HPDE6-E6E7 (cell line): ENCODE results near the gene SDK1.
"Not testable (repeated sequence)": the region's sequence is repeated elsewhere in the genome, so short reads cannot be mapped to it uniquely, and the experiment has no call there.

Source experiments
- DNase-seq: peaks from one replicate; pipeline ENCODE4 v3.0.0; 2011; ENCODE audit warnings: missing footprints; ENCODE audit errors: extremely low spot score

Gene SDK1

DNA sequence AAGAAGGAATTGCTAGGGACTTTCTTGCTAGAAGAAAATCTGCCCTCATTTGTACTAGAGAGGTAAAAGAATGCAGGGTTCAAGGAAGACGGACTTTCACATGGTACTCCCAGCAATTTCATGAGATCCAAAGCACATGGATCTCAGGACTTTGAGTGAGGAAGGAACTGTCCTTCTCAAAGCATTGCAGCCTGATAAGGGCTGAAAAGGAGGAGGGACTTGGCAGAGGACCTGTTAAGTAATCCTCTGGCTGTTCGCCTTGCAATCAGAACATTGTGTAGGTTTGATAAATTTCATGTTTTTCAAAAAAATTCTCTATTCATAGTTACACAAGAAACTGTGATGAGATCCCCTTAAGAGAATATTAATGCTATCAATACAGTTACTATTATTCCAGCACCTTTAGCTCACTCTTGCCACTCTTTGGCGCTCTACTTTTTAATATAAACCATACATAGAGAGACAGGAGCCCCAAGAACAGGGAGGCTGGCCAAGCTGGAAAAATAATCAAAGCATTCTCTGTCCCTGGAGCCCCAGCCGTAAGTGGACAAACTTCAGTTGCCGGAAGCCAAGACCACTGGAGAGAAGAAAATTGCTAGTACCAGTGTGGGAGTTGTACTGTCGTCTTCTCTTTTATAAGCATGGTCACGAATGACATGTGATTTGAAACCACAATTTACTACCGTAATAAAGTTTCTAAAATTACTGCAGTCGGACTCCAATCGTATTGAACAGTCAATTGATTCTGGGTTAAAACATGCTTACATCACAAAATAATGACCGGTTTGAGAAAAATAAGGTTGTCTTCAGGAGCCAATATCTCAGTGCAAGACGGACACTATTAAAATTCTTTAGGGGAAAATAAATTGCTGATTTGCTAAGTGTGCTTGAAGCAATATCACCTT lies 424.4 kb downstream of the SDK1 start:
- no peak for DNase-seq

GRCh38 chr7:3730276-3730675 lies 429.2 kb downstream of the SDK1 start:
- no peak for DNase-seq

GRCh38 chr7:3732395-3733005 lies 431.4 kb downstream of the SDK1 start:
- no peak for DNase-seq

- no peak for DNase-seq
Measured at GRCh38 chr7:3733541-3734140, 432.6 kb downstream of the SDK1 start.

GRCh38 chr7:3738964-3739363 lies 437.9 kb downstream of the SDK1 start:
- DNase-seq = no peak

- no peak for DNase-seq
Measured at GRCh38 chr7:3739983-3740382, 438.9 kb downstream of the SDK1 start.

- no peak for DNase-seq
Measured at GRCh38 chr7:3747467-3747866, 446.4 kb downstream of the SDK1 start.

DNA sequence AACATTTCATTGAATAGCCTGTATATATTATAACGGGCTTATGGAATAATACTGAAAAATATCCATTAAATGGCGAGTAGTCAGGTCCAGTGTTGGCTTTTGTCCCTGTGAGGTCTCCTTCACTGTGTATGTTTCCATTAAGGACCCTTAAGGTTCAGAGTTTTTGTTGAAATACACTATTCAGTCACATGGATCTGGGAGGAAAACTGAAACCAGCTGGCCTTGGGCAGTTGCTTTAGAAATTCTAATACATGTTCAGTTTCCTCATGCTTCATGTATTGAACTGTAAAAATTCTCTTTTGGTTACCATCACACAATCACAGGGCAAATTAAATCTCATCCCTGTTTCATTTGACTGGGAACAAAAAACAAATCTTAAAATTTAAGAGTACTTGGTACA lies 447.3 kb downstream of the SDK1 start:
- no peak for DNase-seq

DNA sequence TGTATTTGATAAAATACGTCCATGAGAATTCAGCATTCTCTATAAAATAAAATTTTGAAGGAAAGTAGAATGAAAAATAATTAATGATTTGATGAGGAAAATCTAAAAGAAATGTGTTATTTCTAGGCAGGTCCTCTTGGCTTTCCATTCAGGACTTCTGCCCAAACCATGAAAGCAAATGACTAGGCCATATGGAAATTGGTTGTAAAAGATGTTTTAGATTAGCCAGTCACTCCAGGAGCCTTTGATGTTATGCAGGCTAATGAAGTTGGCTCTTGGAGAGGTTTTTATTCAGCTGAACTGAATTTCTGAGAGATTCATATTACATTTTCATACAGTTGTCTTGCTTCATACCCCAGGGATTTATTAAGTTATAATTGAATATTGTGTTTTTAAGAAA lies 452.8 kb downstream of the SDK1 start:
- DNase-seq = no peak

- DNase-seq = no peak
Measured at GRCh38 chr7:3754493-3755341, 453.7 kb downstream of the SDK1 start.

DNA sequence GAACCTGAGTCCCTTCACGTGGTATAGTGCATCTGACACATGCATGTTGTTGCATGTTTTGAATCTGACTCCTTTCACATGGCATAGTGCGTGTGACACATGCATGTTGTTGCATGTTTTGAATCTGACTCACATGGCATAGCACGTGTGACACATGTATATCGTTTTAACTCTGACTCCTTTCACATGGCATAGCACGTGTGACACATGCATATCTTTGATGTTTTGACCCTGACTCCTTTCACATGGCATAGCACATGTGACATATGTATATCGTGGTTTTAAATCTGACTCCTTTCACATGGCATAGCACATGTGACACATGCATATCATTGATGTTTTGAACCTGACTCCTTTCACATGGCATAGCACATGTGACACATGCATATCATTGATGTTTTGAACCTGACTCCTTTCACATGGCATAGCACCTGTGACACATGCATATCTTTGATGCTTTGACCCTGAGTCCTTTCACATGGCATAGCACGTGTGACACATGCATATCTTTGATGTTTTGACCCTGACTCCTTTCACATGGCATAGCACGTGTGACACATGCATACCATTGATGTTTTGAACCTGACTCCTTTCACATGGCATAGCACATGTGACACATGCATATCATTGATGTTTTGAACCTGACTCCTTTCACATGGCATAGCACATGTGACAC lies 454.9 kb downstream of the SDK1 start:
- DNase-seq = not testable (repeated sequence)

DNA sequence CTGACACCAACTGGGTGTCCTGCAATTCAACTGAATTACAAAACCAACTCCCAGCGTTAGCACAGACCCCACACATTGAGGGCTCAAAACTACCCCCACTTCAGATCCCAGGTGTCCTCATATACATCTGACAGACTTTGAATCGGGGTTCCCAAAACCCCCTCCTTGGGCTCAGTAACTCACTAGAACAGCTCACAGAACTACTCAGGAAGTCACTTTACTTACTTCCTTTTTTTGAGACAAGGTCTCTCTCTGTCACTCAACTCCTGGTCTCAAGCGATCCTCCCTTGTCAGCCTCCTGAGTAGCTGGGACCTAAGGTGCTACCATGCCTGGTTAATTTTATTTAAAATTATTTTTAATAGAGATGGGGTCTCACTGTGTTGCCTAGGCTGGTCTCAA lies 456.0 kb downstream of the SDK1 start:
- DNase-seq = no peak

DNA sequence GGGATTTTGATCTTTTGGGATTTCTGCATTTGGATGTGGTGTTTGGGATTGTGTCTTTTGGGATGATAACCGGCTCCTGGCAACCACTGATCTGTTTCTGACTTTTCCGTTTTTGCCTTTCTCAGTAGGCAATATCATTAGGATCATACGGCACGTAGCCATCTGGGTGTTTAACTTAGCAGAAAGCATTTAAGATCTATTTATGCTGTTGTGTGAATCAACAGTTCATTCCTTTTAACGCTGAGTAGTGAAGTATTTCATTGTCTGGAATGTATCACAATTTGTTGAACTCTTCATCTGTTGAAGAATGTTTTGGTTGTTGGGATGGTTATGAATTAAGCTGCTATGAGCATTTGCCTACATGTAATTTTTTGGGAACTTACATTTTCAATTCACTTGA lies 459.6 kb downstream of the SDK1 start:
- no peak for DNase-seq

GRCh38 chr7:3762146-3762831 lies 461.2 kb downstream of the SDK1 start:
- DNase-seq = no peak

DNA sequence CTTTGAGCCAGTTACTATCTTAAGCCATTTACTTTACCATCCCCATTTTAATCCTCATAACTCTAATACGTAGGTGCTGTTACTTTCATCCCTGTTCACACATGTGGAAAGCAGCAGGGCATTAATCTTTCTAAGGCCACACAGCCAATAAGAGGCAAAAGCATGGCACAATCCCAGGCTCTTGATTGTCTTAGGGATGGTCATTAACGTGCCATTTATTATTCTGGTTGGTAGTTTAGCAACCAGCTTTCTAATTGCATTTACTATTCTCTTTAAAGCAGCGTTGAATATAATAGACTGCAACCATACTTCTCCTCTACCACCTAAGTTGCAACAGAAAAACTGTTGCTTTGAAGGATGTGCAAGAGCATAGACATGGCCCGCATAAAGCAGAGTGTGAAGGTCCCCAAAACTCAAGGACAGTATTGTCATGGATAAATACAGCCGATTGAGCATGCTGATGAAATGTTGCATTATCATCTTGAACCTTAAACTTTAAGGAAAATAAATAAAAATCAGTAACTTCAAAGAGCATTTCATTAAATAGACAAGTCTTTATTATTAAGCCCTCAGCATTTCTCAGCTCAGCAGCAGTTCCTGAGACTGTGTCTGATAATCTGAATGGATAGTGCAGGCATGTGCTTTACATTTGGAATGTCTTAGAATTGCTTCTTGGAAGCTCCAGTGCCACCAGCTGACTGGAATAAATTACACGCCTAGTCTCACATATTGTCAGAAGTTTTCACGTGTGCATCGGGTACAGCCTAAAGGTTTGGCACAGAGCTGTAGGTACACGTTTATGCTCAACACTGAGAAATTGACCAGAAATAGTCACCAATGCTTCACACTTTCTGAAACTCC lies 467.1 kb downstream of the SDK1 start:
- DNase-seq = no peak

DNA sequence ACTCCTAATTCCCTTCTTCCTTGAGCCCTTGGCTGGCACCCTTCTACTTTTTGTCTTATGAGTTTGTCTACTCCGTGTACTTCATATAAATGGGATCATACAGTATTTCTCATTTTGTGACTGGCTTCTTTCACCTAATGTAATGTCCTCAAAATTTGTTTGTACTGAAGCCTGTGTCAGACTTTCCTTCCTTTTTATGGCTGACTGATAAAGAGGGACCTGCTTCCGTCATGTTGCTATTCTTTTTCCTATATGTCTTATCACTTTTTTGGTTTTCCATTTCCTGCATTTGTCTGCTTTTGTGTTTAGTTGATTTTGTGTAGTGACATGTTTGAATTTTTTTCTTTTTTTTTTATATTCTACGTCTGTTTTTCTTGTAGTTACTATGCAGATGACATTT lies 470.9 kb downstream of the SDK1 start:
- DNase-seq = no peak

- no peak for DNase-seq
Measured at GRCh38 chr7:3778345-3778744, 477.3 kb downstream of the SDK1 start.

DNA sequence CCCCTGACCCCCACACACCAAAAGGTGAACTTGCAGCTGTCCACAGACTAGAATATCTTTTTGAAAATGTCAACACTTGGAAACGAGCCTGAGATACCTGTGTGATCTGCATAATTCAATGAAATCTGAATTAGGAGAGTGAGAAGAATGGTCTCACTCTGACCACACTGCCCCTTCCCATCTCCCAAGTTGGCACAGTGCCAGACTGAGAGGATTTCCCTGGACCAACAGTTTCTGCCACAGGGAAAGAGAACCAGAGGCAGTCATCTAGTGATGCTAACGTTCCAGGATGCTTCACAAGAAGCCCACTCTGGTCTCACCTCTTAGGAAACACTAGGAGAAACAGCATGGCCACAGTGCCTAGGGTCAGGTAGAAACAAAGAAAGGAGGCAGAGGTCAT lies 479.0 kb downstream of the SDK1 start:
- DNase-seq = no peak

GRCh38 chr7:3780525-3780924 lies 479.5 kb downstream of the SDK1 start:
- no peak for DNase-seq

DNA sequence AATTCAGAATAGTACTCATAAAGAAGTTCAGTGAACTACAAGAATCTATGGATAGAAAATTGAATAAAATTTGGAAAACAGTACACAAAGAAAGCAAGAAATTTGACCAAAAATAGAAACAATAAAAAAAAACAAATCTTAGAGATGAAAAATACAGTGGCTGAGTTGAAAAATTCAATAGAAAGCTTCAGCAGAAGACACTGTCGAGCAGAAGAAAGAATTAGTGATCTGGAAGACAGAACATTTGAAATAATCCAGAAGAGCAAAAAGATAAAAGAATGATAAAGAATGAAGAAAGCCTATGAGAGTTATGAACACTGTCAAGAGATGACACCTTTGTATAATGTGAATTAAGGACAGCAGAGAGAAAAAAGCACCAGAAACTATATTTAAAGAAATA lies 480.6 kb downstream of the SDK1 start:
- no peak for DNase-seq
